Adrenal gland (tissue), 5 donors: ENCODE measurements around the gene CNOT10.

Experiments used
- POLR2A ChIP-seq, 2 donors: fragments of 450-650 bp; IDR thresholded peaks; one replicate each; pipeline ENCODE4 v1.6.1; 2017; ENCODE audit warnings: antibody characterized with exemption in 2 of 2, mild to moderate bottlenecking in 2 of 2, moderate library complexity in 1 of 2
- TF ChIP-seq, protein P1 (sequence below), 6 experiments: fragments of 450-650 bp in 4 of 6; fragments of 200-600 bp in 2 of 6; sonication (generic) in 1 of 6; IDR thresholded peaks; 1 replicate in 5 of 6; 2 replicates in 1 of 6; pipeline versions ENCODE4 v1.5.1 to v1.8.0; 2016 to 2021; ENCODE audit warnings: antibody characterized with exemption in 6 of 6, mild to moderate bottlenecking in 2 of 6, moderate library complexity in 1 of 6
- donor health status: DM: no; HTN: no; CAD: no.

DNA sequence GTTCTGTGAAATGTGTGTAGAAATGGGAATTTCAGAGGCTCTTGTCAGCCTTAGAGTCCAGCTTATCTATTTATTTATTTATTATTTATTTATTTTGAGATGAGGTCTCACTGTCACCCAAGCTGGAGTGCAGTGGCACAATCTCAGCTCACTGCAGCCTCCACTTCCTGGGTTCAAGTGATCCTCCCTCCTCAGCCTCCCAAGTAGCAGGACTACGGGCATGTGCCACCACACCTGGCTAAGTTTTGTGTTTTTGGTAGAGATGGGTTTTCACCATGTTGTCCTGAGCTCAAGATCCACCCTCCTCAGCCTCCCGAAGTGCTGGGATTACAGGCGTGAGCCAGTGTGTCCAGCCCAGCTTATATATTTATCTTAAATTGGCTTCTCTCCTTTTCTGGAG, 11.5 kb downstream of the CNOT10 start:
- TF ChIP-seq POLR2A (IDR thresholded peaks at IDR 0.05): no peak
- TF ChIP-seq, protein P1, sequence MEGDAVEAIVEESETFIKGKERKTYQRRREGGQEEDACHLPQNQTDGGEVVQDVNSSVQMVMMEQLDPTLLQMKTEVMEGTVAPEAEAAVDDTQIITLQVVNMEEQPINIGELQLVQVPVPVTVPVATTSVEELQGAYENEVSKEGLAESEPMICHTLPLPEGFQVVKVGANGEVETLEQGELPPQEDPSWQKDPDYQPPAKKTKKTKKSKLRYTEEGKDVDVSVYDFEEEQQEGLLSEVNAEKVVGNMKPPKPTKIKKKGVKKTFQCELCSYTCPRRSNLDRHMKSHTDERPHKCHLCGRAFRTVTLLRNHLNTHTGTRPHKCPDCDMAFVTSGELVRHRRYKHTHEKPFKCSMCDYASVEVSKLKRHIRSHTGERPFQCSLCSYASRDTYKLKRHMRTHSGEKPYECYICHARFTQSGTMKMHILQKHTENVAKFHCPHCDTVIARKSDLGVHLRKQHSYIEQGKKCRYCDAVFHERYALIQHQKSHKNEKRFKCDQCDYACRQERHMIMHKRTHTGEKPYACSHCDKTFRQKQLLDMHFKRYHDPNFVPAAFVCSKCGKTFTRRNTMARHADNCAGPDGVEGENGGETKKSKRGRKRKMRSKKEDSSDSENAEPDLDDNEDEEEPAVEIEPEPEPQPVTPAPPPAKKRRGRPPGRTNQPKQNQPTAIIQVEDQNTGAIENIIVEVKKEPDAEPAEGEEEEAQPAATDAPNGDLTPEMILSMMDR (IDR thresholded peaks at IDR 0.05): no peak
